GM13977 (cell line): ENCODE measurements around the gene SHFL.

ENCODE experiments used
- DNase-seq: peaks from one replicate; pipeline ENCODE4 v3.0.0; 2012; ENCODE audit warnings: low spot score
- CTCF ChIP-seq: IDR thresholded peaks from 2 replicates; pipeline ENCODE4 v1.5.1; 2012; ENCODE audit warnings: mild to moderate bottlenecking, control low read depth; ENCODE audit not compliant: insufficient read depth; ENCODE audit errors: extremely low read depth, missing control alignments
- in situ Hi-C: fragments of 300-500 bp; cut with MboI; formaldehyde crosslinking; loops from one replicate; pipeline ENCODE4 v1.12.0; 2022; ENCODE audit warnings: low sequenced_read_pairs, low pct_unique_long_range_greater_than_20kb, mixed read lengths, inconsistent platforms; ENCODE audit not compliant: unreplicated experiment

Gene SHFL

GRCh38 chr19:10100163-10100785 is 14.2 kb downstream of the SHFL start:
- no peak for DNase-seq
- in situ Hi-C loops = no loop called here
- TF ChIP-seq CTCF = no peak

GRCh38 chr19:10102787-10103236 is 16.7 kb downstream of the SHFL start:
- TF ChIP-seq CTCF = no peak
- in situ Hi-C loops = no loop called here
- DNase-seq = peak; percentile 79

GRCh38 chr19:10104130-10104513 is 18.0 kb downstream of the SHFL start:
- TF ChIP-seq CTCF = no peak
- no peak for DNase-seq
- in situ Hi-C loops = no loop called here

- DNase-seq = peak; percentile 85
- no peak for TF ChIP-seq CTCF
- in situ Hi-C loops = no loop called here
Measured at GRCh38 chr19:10104665-10105508, 18.8 kb downstream of the SHFL start.

GRCh38 chr19:10105509-10106099 is 19.5 kb downstream of the SHFL start:
- in situ Hi-C loops = no loop called here
- peak; percentile 79 for DNase-seq
- no peak for TF ChIP-seq CTCF

GRCh38 chr19:10106100-10106936 is 20.2 kb downstream of the SHFL start, which contains the start of gene PPAN:
Gene PPAN, plus strand, starts transcription at chr19:10106362. Its CDS starts 33 bp downstream, at chr19:10106395.
- in situ Hi-C loops = no loop called here
- peak; percentile 99 for DNase-seq
- TF ChIP-seq CTCF = no peak
